Esophagus squamous epithelium (tissue), 4 donors: ENCODE measurements around the gene TECPR1.

Experiments used
- POLR2A ChIP-seq, 4 donors: fragments of 450-650 bp; IDR thresholded peaks; one replicate each; pipeline ENCODE4 v1.6.1; 2017; ENCODE audit warnings: antibody characterized with exemption in 4 of 4, mild to moderate bottlenecking in 4 of 4, moderate library complexity in 3 of 4
- TF ChIP-seq, protein P1 (sequence below), 6 experiments: fragments of 450-650 bp in 4 of 6; fragments of 200-600 bp in 2 of 6; sonication (generic) in 2 of 6; IDR thresholded peaks; one replicate each; pipeline ENCODE4 v1.5.1; 2016 to 2019; ENCODE audit warnings: antibody characterized with exemption in 6 of 6, mild to moderate bottlenecking in 4 of 6, moderate library complexity in 4 of 6

DNA sequence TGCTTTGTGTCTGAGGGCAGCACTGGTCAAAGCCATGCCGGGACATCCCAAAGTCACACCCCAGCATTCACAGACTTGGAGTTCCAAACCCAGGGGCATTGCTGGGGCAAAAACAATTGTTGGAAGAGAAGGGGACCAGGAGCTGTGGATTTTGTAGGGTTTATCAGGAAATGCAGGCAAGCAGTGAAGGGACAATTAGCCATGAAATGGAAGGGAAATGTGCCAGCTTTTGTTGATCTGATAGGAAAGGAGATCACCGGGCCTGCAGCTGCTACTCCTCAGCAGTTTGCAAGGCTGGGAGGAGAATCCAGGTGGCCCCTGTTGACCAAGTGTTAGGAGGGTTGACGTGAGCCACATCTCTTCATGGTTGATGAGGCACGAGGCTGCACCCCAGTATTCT is 26.9 kb upstream of the TECPR1 start:
- TF ChIP-seq POLR2A (IDR thresholded peaks at IDR 0.05) = no peak
- TF ChIP-seq, protein P1, sequence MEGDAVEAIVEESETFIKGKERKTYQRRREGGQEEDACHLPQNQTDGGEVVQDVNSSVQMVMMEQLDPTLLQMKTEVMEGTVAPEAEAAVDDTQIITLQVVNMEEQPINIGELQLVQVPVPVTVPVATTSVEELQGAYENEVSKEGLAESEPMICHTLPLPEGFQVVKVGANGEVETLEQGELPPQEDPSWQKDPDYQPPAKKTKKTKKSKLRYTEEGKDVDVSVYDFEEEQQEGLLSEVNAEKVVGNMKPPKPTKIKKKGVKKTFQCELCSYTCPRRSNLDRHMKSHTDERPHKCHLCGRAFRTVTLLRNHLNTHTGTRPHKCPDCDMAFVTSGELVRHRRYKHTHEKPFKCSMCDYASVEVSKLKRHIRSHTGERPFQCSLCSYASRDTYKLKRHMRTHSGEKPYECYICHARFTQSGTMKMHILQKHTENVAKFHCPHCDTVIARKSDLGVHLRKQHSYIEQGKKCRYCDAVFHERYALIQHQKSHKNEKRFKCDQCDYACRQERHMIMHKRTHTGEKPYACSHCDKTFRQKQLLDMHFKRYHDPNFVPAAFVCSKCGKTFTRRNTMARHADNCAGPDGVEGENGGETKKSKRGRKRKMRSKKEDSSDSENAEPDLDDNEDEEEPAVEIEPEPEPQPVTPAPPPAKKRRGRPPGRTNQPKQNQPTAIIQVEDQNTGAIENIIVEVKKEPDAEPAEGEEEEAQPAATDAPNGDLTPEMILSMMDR (IDR thresholded peaks at IDR 0.05) = no peak
